ENCODE measurements around the gene BUD31. TPM values are rescaled to one million over a fixed set of nuclear protein-coding genes. Genes with fewer than 3 reads are reported as not detected.
"Not testable (repeated sequence)": the region's sequence is repeated elsewhere in the genome, so short reads cannot be mapped to it uniquely, and the experiment has no call there.

Gene BUD31
- total RNA-seq, 1 experiment from 2014 or later, result 104 TPM

- Histone ChIP-seq H3K23me2 (ENCODE audit: insufficient read length, low read depth, low read length, poor library complexity, severe bottlenecking) (no peaks in the 10 kb centered on the region), H3K18ac (ENCODE audit: insufficient read length, low read depth, low read length) (no peak overlapping the region), H4K8ac (replicated peaks; ENCODE audit: insufficient read length, low read depth, low read length) (no peak overlapping the region), H2BK5ac (ENCODE audit: insufficient read length, low read length) (no peak overlapping the region), H2AK5ac (ENCODE audit: insufficient read length, low read length) (no peak overlapping the region), H4K5ac (ENCODE audit: insufficient read length, low read depth, low read length) (no peak overlapping the region), H2BK120ac (ENCODE audit: low read depth, low read length, poor library complexity, severe bottlenecking) (no peak overlapping the region), H3K23ac (ENCODE audit: insufficient read length, low read depth, low read length) (no peak overlapping the region), H4K91ac (ENCODE audit: insufficient read length, low read depth, low read length) (no peak overlapping the region), H3T11ph (ENCODE audit: low read length) (no peak overlapping the region), H3K14ac (ENCODE audit: insufficient read depth, low read length) (no peak overlapping the region), H3K79me2 (ENCODE audit: insufficient read depth, low read length) (no peaks in the 10 kb centered on the region), H3K9me3 (ENCODE audit: control insufficient read depth, low read depth, low read length) (no peaks in the 10 kb centered on the region), H3K27me3 (ENCODE audit: insufficient read depth, low read length) (no peaks in the 10 kb centered on the region), H2BK15ac (ENCODE audit: low read depth, low read length) (no peak overlapping the region), H2AFZ (ENCODE audit: low read length) (no peak overlapping the region), H2BK20ac (ENCODE audit: low read depth, low read length, poor library complexity, severe bottlenecking) (no peak overlapping the region), H3K4me2 (ENCODE audit: insufficient read depth, insufficient read length, low read length) (no peak overlapping the region), H3K9ac (ENCODE audit: extremely low read depth, insufficient read length, low read length) (no peak overlapping the region), H4K20me1 (ENCODE audit: control insufficient read depth, insufficient read depth, insufficient read length) (no peaks in the 10 kb centered on the region), H3K79me1 (ENCODE audit: insufficient read depth, low read depth, low read length, poor library complexity, severe bottlenecking) (no peaks in the 10 kb centered on the region), H3K27ac (ENCODE audit: insufficient read length, low read depth, low read length) (no peak overlapping the region), H3K4ac (ENCODE audit: low read depth, low read length) (no peak overlapping the region), H3K56ac (ENCODE audit: insufficient read length, low read depth, low read length) (no peak overlapping the region), H2BK12ac (ENCODE audit: insufficient read length, low read depth, low read length) (no peak overlapping the region), H3K4me1 (ENCODE audit: insufficient read depth, low read length) (no peaks in the 10 kb centered on the region)
- Mint-ChIP-seq H3K4me3 (no peak overlapping the region), H3K36me3 (ENCODE audit: insufficient read depth in 1 of 3, low read depth in 3 of 3) (peaks cover 56 to 76% (median 69%) of the 10 kb centered on the region in 3 experiments), H3K27ac (no peak overlapping the region), H3K4me1 (no peaks in the 10 kb centered on the region), H3K9me3 (no peaks in the 10 kb centered on the region), H3K27me3 (ENCODE audit: low read depth) (no peaks in the 10 kb centered on the region)
- no peak for DNase-seq
- WGBS (ENCODE audit: extremely low coverage, insufficient read length, low lambda C conversion rate), result no CpG with 5 or more reads among the region's 8 CpGs
- TF ChIP-seq CTCF (conservative IDR thresholded peaks at IDR 0.05), result no peak
These were observed 21.0 kb downstream of the BUD31 start for GRCh38 chr7:99429756-99430155.

DNA sequence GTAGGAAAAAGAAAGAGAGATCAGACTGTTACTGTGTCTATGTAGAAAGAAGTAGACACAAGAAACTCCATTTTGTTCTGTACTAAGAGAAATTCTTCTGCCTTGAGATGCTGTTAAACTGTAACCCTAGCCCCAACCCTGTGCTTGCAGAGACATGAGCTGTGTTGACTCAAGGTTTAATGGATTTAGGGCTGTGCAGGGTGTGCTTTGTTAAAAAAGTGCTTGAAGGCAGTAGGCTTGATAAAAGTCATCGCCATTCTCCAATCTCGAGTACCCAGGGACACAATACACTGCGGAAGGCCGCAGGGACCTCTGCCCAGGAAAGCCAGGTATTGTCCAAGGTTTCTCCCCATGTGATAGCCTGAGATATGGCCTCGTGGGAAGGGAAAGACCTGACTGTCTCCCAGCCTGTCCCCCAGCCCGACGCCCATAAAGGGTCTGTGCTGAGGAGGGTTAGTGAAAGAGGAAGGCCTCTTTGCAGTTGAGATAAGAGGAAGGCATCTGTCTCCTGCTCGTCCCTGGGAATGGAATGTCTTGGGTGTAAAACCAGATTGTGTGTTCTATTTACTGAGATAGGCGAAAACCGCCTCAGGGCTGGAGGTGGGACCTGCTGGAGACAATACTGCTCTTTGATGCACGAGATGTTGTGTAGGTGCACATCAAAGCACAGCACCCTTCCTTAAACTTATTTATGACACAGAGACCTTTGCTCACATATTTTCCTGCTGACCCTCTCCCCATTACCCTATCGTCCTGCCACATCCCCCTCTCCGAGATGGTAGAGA, 23.2 kb downstream of the BUD31 start:
- not testable (repeated sequence) for H3K79me1 ChIP-seq (ENCODE audit: insufficient read depth, low read depth, low read length, poor library complexity, severe bottlenecking); H3T11ph ChIP-seq (ENCODE audit: low read length); H3K23me2 ChIP-seq (ENCODE audit: insufficient read length, low read depth, low read length, poor library complexity, severe bottlenecking); H2AFZ ChIP-seq (ENCODE audit: low read length); H3K56ac ChIP-seq (ENCODE audit: insufficient read length, low read depth, low read length); H3K9me3 Mint-ChIP-seq; H2BK5ac ChIP-seq (ENCODE audit: insufficient read length, low read length); H2BK120ac ChIP-seq (ENCODE audit: low read depth, low read length, poor library complexity, severe bottlenecking); H2BK20ac ChIP-seq (ENCODE audit: low read depth, low read length, poor library complexity, severe bottlenecking); H3K4me1 Mint-ChIP-seq; H4K91ac ChIP-seq (ENCODE audit: insufficient read length, low read depth, low read length); H4K8ac ChIP-seq (replicated peaks; ENCODE audit: insufficient read length, low read depth, low read length); H2AK5ac ChIP-seq (ENCODE audit: insufficient read length, low read length); H3K14ac ChIP-seq (ENCODE audit: insufficient read depth, low read length); H3K4me2 ChIP-seq (ENCODE audit: insufficient read depth, insufficient read length, low read length); H3K9me3 ChIP-seq (ENCODE audit: control insufficient read depth, low read depth, low read length); H2BK15ac ChIP-seq (ENCODE audit: low read depth, low read length); H3K79me2 ChIP-seq (ENCODE audit: insufficient read depth, low read length); H4K5ac ChIP-seq (ENCODE audit: insufficient read length, low read depth, low read length); H3K4me1 ChIP-seq (ENCODE audit: insufficient read depth, low read length); H2BK12ac ChIP-seq (ENCODE audit: insufficient read length, low read depth, low read length); H3K4me3 Mint-ChIP-seq; H3K23ac ChIP-seq (ENCODE audit: insufficient read length, low read depth, low read length); H3K27me3 Mint-ChIP-seq (ENCODE audit: low read depth); H3K27ac Mint-ChIP-seq; H3K18ac ChIP-seq (ENCODE audit: insufficient read length, low read depth, low read length); H3K4ac ChIP-seq (ENCODE audit: low read depth, low read length); H4K20me1 ChIP-seq (ENCODE audit: control insufficient read depth, insufficient read depth, insufficient read length); DNase-seq; H3K27ac ChIP-seq (ENCODE audit: insufficient read length, low read depth, low read length); H3K9ac ChIP-seq (ENCODE audit: extremely low read depth, insufficient read length, low read length); H3K27me3 ChIP-seq (ENCODE audit: insufficient read depth, low read length)
- peaks cover 48 to 62% (median 59%) of the 10 kb centered on the region in 3 experiments for H3K36me3 Mint-ChIP-seq (ENCODE audit: insufficient read depth in 1 of 3, low read depth in 3 of 3)
- WGBS (ENCODE audit: extremely low coverage, insufficient read length, low lambda C conversion rate), result no CpG with 5 or more reads among the region's 13 CpGs

Measured in H9 (cell line).